ENCODE measurements around the gene SAPCD2.
A peak's percentile ranks its signal among the peaks of the same experiment; 100 is the strongest.

The SAPCD2 gene

DNA sequence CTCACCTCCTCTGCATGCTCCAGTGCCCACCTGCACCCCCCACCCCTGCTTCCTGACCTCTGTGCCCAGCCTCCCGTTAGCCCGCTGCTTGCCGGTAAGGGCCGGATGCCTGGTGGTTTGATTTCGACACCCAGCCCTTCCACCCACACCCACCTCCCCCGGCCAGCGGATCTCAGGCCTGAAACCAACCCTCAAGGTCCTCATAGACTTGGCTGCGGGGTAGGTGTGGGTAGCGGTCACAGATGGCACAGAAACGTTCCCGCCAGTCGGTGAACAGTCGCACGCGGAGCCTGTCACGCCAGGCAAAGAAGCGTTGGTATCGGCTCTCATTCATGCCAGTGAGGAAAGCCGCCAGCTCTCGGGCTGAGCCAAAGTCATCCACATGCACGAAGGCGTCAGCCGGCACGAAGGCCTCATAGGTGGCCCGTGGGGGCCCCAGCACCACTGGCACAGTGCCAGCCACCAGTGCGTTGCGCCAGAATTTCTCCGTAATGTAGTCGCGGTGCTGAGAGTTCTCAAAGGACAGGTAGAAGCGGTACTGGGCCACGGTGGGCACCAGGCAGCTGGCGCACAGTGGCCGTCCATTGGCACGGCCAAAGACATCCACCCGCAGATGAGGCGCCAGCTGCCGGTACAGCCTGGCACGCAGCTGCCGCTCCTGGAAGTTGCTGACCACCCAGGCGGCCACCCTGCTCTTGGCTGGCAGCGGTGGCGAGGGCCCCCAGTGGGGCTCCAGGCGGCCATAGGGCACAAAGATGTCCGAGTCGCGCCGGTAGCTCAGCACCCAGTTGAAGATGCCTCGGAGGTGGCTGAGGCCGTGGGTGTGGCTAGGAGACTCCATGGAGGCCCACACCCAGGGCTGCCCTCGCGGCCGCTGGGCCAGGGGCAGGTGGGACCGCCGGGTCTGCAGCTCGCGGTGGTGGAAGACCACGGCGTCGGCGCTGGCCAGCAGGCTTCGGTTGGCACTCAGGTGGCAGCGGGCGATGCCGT lies 39.5 kb downstream of the SAPCD2 start:
- DNase-seq (ENCODE audit: low spot score), result no peak

DNA sequence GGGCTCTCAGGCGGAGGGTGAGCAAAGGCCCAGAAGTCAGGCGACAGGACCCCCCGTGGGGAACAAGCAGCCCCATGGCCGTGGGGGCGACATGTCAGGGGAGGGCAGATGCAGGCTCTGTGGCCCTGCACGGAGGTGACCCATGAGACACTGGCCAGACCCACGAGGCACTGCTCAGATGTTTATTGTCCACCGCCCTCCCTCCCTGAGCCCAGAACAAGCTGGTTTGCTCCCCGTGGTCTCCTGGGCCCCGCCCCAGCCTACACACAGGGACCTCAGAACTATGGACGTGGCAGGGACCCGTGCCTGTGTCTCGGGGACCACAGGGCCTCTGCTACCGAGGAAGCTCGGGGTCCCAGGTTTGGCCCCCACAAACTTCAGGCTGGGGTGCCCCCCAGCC lies 40.4 kb downstream of the SAPCD2 start:
- no peak for DNase-seq (ENCODE audit: low spot score)

DNA sequence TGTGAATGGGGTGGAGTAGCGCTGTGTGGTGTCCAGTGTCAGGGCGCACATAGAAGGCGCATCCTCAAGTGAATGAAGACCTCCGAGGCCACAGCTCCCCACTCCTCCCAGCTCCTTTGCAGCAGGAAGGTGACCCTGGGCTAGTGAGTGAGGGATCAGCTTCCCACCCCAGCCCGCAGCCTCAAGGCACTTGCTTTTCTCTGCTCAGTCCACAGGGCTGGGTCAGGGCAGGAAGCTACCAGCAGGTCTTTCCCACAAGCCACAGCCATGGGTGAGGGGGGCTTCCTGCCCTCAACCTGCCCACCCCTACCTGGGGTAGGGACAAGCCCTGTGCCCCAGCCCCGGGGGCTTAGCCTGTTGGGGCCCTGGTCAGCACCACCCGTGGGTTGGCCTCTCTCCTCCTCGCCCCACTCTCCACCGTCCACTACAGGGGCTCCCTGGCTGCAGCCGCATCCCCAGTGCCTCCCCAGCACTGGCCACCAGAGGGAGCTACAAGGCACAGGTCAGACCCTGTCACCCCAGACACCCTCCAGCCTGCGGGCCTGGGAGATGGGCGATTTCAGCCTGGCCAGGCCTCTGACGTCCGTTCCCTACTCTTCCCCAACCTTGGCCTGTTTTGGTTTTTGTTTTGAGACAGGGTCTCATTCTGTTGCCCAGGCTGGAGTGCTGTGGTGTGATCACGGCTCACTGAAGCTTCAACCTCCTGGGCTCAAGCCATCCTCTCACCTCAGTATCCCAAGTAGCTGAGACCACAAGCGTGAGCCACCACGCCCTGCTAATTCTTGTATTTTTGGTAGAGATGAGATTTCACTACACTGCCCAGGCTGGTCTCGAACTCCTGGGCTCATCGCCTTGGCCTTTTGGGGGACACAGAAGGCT lies 41.1 kb downstream of the SAPCD2 start:
- DNase-seq (ENCODE audit: low spot score), result peak; percentile 63

DNA sequence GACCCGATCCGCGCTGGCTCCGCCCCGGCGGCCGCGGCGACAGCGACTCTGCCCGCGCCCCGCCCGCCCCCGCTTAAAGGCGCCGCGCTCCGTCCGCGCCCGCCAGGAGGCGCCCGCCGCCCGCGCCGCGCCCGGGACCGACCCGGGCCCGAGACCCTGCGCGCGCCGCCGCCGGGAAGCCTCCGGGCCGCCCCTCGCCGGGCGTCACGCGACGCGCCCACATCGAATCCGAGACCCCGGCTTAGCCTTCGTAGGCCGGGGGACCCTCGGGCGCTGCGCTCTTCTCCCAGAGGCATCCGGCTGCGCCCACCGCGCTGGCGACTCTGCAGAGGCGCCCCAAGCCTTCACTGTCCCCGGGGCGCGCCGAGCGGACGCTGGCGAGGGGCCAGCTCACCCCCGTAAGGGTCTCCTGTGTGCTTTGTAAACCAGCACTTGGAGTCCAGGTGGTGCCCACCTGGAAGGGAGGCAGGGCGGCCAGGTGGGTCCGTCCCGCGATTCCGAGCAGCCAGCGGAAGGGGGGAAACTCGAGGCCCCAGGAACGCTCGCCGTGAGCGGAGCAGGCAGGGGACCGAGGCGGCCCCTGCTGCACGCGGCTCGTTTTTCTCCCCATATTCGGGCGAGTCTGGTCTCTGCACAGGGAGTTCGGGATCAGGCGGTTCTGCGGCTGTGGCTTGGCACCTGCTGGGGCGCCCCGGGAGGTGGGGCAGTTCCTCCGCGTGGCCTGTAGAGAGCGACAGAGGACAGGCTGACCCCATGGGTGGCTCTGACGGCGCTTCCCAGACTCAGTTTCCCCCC lies 41.9 kb downstream of the SAPCD2 start:
- DNase-seq (ENCODE audit: low spot score), result peak; percentile 59

DNA sequence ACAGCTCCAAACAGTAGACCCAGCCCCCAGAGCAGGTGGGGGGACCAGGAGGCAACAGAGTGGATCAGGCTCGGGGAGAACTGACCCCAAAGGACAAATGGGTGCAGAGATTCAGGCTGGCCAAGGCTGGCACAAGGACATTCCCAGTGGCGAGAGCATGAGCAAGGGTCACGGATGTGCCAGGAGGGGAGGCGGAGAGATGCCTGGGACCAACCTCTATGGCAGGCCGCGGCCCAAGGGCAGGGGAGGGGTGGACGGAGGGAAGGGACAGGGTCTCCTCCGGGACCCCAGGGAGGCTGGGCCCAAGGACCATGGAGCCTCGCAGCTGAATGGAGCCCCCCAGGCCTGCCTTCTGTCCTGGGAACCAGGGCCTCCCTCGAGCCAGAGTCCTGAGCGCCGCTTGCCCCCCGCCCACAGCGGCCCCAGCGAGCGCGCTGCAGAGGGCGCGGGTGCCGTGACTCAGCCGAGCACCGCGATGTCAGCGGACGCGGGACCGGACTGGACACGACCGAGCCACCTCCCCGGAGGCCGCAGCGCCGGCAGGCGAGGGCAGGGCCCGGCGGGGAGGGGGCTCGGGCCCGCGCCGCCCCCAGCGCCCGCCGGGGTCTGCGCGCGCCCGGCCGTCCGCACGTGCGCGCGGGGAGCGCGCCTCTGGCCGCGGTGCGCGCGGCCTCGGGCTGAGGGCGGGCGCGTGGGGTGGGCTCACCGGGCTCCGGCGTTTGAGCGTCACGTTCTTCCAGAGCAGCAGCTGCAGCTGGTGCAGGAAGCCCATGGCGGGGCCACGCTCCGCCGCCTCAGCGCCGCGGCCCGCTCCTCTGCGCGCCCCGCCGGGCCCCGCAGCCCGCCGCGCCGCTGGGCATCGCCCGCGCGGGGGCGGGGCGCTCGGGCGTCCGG lies 42.7 kb downstream of the SAPCD2 start, which contains the start of gene ABCA2:
TSS of gene ABCA2 (minus strand) at position 869 of the 894 bp plus-strand sequence. CDS start at position 772, 97 bp downstream.
- DNase-seq (ENCODE audit: low spot score), result no peak

DNA sequence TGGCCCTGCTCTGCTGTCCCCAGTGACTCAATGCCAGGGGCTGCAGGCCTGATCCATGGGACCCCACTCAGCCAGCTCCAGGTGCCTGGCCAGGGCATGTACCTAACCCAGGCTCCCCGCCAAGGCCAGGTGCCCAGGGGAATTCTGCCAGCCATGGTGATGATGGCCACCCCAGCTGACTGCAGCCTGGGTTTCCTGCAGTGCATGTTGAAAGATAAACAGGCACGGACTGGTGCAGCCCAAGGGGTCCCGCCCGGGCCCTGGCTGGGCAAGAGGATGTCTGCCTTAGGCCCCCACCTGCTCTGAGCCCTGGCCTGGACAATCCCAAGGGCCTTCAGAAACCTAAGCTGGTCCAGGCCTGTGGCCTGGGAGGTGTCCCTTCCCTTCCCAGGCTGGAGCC lies 43.5 kb downstream of the SAPCD2 start:
- no peak for DNase-seq (ENCODE audit: low spot score)

DNA sequence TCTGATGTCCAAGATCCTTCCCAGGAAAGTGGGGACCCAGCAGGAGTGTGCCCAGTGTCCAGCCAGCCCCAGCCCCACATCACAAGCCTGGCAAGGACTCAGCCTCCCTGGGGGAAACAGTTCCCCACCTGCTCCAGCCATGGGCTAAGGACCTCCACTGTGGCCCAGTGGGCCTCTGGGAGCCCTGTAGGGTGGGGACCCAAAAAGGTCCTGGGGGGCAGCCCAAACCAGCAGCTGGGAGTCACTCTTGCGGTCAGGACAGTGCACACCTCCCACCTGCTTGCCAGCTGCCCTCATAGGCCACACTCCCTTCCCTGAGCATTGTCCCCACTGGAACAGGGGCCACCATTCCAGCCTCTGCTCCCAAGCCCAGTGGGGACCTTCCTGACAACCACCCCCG lies 44.0 kb downstream of the SAPCD2 start:
- DNase-seq (ENCODE audit: low spot score), result no peak

DNA sequence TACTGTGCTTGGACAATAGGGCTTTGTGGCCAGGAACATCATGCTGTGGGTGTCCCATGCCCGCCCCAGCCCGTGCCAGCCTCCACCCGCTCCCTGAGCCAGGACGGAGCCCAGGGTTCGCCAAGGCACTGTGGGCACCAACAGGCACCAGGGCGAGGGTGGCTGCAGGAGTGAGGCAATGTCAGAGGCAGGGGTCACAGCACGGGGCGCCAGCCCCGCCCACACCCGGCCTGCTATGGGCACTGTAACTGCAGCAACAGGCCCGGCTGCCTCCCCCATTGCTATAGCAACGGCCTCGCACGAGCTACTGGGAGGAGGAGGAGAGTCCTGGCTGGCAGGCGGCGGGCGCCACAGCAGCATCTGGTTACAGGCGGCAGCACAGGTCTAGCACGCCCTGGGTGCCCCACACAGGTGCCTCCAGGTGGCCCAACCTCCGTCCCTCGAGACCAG lies 44.8 kb downstream of the SAPCD2 start:
- peak; percentile 74 for DNase-seq (ENCODE audit: low spot score)

DNA sequence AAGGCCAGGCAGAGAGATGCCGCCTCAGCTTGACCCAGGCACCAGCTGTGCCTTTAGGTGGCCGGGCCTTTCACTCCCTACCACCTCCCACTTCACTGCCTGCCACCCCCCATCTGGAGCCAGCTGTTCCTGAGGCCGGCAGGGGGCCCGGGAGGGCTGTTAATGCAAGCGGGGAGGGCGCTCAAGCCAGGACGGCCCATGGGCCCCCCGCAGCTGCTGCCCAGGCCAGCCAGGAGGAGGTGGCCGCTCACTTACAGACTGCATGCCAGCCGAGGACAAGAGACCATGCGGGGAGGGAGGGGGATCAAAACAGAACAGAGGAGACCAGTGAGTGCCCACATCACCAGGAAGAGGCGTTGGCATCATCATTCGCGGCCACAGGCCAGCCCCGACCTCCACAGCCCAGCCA lies 46.8 kb downstream of the SAPCD2 start:
- no peak for DNase-seq (ENCODE audit: low spot score)

DNA sequence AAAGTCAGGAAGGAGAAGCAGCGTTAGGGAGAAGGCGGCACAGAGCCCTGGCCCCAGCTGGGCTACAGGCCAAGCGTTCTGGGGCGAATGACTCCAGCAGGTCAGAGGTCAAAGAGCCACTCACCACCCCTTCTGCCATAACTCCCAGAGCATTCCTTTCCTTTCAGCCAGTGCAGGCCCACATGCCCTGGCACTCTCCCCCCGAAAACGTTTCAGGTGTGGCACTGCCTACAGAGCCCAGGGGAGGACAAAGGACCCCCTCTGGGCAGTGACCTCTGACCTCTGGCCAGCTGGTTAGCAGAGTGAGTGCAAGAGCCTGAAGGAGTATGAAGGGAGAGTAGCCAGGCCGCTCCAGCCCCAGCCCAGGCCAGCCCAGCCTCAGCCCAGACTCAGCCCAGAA lies 47.2 kb downstream of the SAPCD2 start:
- no peak for DNase-seq (ENCODE audit: low spot score)

DNA sequence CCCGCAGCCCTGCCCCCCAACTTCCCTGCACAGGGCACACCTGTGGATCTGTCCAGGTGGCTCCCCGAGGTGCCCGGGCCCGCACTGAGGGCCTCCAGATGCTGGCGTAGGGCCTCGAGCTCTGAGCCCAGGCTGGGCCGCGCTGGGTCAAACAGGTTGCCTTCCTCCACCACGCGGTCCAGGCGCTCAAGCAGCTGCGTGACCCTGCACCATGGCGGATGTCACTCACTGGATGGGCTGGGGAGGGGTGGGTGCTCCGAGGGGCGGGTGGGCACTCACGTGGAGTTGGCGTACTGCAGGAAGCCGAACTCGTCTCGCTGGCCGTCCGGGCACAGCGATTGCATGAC lies 47.7 kb downstream of the SAPCD2 start:
- DNase-seq (ENCODE audit: low spot score), result no peak

DNA sequence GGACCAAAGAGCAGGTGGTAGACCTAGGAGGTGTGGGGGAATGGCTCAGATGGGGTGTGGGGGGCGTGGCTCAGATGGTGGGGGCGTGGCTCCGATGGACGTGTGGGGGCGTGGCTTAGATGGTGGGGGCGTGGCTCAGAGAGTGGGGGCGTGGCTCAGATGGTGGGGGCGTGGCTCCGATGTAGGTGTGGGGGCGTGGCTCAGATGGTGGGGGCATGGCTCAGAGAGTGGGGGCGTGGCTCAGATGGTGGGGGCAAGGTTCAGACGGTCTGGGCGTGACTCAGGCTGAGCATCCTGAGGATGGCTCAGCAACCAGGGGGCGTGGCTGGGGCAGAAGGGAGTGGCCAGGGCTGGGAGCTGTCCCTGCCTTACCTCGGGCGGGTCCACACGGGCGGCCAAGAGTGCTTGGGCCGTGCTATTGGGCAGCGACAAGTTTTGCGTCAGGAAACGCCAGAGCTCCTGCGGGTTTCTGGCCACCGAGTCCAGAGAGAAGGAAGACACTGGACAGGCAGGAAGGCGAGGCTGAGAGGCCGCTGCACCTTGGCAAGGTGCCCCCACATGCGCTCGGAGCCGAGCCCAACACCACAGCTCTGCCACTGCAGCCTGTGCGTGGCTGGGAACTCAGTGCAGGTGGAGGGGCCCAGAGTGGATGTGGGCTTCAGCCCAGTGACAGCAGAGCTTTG lies 48.2 kb downstream of the SAPCD2 start:
- peak; percentile 87 for DNase-seq (ENCODE audit: low spot score)

DNA sequence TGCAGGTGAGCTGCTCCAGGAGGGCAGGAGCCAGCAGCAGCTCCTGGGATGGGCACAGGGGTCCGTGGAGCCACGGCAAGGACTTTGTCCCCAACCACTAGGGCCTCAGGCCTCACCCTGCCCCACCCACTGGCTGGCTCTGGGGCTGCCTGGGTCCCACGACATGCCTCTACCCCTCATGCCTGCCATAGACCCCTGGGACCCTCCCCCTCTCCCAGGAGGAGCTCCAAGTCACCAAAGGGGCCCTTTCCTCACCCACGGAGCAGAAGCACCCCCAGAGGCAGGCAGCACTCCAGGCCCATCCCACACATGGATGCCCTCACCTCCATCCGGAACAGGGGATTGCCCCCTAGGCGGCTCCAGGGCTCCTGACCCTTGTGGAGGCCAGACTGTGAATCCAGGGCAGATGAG lies 48.8 kb downstream of the SAPCD2 start:
- no peak for DNase-seq (ENCODE audit: low spot score)

DNA sequence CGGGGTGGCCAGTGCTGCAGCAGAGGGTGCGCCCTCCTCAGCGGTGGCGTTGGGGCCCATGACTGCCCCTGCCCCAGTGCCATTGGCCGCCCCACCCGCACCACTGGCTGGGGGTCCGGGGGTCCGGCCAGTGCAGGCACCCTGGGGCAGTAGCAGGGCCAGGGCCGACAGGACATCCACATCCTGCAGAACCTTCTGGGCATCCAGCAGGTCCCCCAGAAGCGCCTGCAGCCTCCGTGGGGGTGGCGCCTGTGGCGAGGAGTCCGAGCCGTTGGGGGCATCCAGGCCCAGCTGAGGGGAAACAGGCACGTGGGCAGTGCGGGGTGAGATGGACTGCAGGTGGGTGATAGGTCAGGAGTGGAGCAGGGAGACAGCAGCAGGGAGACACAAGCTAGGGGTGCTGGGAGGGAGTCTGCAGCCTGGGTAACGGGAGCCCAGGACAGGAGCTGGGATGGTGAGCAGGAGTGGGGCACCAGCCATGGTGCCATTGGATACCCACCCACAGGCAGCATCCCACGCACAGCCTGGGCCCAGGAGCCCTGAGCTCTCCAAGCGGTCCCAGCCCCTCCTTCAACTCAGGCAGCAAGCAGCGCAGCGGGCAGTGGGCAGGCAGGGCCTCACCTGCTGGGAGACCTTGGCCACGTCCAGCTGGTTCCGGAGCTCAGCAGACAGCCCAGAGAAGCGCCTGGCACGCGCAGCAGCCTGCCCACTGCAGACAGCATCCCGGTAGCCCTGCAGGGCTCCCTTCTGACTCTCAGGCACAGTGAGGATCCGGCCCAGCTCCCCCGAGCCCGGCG lies 49.4 kb downstream of the SAPCD2 start:
- no peak for DNase-seq (ENCODE audit: low spot score)

DNA sequence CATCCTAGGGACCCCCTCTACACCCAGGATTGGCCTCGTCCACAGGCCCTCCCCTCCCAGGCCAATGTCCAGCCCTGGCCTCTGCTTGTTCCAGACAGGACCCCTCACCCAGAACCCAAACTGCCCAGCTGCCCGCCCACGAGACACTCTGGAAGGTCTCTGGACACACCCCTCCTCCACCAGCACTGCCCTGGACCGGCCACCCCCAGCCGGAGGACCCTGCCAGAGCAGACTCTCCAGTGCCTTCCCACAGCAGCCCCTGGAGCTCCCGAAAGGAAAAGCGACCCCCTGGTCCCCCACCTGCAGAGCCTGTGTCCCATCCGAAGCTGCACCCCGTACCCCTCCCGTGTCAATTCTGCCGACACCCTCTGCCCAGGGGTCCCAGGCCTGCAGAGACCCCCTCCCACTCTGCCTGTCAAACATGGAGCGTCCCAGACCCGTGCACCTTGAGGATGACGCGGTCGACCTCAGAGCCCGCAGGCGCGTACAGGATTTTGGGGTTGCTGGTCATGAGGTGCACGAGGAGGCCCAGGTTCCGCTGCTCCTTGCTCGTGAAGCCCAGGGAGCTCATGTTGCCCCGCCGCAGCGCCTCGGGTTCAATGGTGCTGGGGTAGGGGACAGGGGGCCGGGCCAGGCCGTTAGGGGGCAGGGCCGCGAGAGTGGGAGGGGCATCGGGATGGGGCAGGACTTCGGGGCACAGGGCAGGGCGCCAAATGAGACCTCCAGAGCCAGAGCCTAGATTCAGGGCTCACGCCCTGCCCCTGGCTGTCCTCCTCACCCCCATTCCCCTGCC lies 50.3 kb downstream of the SAPCD2 start:
- no peak for DNase-seq (ENCODE audit: low spot score)

DNA sequence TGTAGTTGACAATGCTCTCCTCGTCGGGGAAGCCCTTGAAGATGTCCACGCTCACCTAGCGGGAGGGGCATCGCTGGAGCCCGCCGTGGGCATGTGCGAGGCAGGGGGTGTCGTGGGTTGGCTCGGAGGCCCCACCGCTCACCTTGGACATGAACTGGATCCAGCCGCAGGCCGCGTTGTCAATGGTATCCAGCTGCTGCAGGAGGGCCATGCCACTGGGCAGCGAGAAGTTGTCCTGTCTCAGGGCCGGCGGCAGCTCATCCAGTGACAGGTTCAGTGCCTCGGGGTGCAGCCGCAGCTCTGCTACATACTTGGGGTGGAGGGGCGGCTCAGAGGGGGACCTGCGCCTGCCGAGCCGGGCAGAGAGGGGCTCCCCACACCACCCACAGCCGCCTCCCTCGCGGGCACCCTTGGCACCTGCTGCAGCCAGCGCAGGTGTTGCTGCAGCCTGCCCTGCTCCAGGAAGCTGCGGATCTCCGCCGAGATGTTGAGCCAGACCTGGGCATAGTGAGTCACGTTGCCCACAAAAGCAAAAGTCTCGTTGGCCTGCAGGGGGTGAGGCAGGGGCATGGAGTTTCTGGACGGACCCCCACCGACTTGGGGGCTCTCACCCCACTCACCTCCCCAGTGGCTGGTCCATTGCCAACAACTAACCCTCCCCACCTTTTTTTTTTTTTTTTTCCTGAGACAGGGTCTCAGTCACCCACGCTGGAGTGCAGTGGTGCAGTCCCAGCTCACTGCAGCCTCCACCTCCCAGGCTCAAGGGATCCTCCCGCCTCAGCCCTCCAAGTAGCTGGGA lies 51.4 kb downstream of the SAPCD2 start:
- DNase-seq (ENCODE audit: low spot score), result no peak

DNA sequence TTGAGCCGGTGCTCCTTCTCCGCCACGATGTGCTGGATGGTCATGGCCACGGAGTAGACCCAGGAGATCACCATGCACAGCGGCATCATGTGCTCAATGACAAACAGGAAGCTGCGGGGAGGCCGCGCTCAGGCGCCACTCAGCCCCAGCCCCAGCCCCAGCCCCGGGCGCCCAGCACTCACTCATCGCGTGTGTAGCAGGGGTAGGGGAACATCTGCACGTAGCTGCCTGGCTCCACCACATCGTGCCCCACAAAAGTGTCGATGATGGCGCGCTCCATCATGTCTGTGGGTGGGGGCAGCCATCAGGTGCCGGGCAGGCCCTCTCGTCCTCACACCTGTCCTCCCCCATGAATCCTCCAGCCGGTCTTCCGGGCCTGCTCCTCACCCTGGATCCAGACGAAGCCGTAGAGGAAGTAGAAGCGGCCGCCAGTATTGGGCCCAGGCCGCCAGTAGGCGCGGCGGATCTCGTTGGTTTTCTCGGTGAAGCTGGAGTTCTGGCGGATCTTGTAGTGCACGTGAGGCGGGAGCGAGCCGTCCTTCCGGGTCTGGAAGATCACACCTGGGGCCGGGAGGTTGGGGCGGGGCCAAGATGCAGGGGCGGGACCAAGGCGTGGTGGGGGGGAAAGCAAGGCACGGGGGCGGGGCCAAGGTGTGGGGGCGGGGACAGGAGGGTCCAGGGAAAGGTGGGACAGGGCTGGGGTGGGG lies 52.4 kb downstream of the SAPCD2 start:
- no peak for DNase-seq (ENCODE audit: low spot score)
